Effector CD4-positive, alpha-beta T cell (primary cell): Measurements from ENCODE around the gene COL23A1.

Experiments used
- DNase-seq: peaks from one replicate; pipeline ENCODE4 v3.0.0-alpha.2; 2020

The COL23A1 gene

GRCh38 chr5:178530526-178530925 lies 59.7 kb downstream of the COL23A1 start:
- no peak for DNase-seq

GRCh38 chr5:178529080-178529479 lies 61.1 kb downstream of the COL23A1 start:
- no peak for DNase-seq

GRCh38 chr5:178527458-178528307 lies 62.5 kb downstream of the COL23A1 start:
- no peak for DNase-seq

GRCh38 chr5:178526773-178527457 lies 63.3 kb downstream of the COL23A1 start:
- DNase-seq = no peak

- no peak for DNase-seq
Observed at GRCh38 chr5:178525906-178526732, 64.1 kb downstream of the COL23A1 start.

- DNase-seq = no peak
Observed at GRCh38 chr5:178524093-178524882, 65.9 kb downstream of the COL23A1 start.

GRCh38 chr5:178522361-178522760 lies 67.8 kb downstream of the COL23A1 start:
- DNase-seq = no peak

- no peak for DNase-seq
Observed at GRCh38 chr5:178520851-178521250, 69.3 kb downstream of the COL23A1 start.

- no peak for DNase-seq
Observed at GRCh38 chr5:178519804-178520203, 70.4 kb downstream of the COL23A1 start.

GRCh38 chr5:178519155-178519554 lies 71.0 kb downstream of the COL23A1 start:
- no peak for DNase-seq

GRCh38 chr5:178516504-178517235 lies 73.5 kb downstream of the COL23A1 start:
- DNase-seq = no peak

- DNase-seq = no peak
Observed at GRCh38 chr5:178515776-178516503, 74.3 kb downstream of the COL23A1 start.

- no peak for DNase-seq
Observed at GRCh38 chr5:178514851-178515418, 75.3 kb downstream of the COL23A1 start.

- no peak for DNase-seq
Observed at GRCh38 chr5:178511172-178511571, 79.0 kb downstream of the COL23A1 start.

GRCh38 chr5:178509491-178510057 lies 80.6 kb downstream of the COL23A1 start:
- no peak for DNase-seq

- no peak for DNase-seq
Observed at GRCh38 chr5:178507151-178507932, 82.9 kb downstream of the COL23A1 start.

- DNase-seq = no peak
Observed at GRCh38 chr5:178505639-178506407, 84.4 kb downstream of the COL23A1 start.

- no peak for DNase-seq
Observed at GRCh38 chr5:178504340-178504960, 85.7 kb downstream of the COL23A1 start.
